SKM-1 treated with dmso at 0.1 percent for 144 hours (cell line): Measurements from ENCODE around the gene ANKRD9.

ENCODE experiments used
- DNase-seq: peaks from one replicate; lab custom pipeline; 2025; ENCODE audit not compliant: unreplicated experiment; lab: John Stamatoyannopoulos, UW

ANKRD9 gene

GRCh38 chr14:102499401-102500157, 10.0 kb downstream of the ANKRD9 start:
- no peak for DNase-seq

- DNase-seq = no peak
Observed at GRCh38 chr14:102498678-102499265, 10.8 kb downstream of the ANKRD9 start.

GRCh38 chr14:102497998-102498677, 11.4 kb downstream of the ANKRD9 start:
- no peak for DNase-seq

GRCh38 chr14:102496958-102497744, 12.4 kb downstream of the ANKRD9 start:
- no peak for DNase-seq

GRCh38 chr14:102496331-102496691, 13.3 kb downstream of the ANKRD9 start:
- DNase-seq = no peak

- DNase-seq = no peak
Observed at GRCh38 chr14:102495491-102496330, 13.9 kb downstream of the ANKRD9 start.

GRCh38 chr14:102493585-102493984, 16.0 kb downstream of the ANKRD9 start:
- no peak for DNase-seq

- no peak for DNase-seq
Observed at GRCh38 chr14:102493096-102493495, 16.5 kb downstream of the ANKRD9 start.

GRCh38 chr14:102492531-102492910, 17.1 kb downstream of the ANKRD9 start:
- no peak for DNase-seq

GRCh38 chr14:102491786-102492530, 17.6 kb downstream of the ANKRD9 start:
- no peak for DNase-seq

GRCh38 chr14:102491366-102491765, 18.2 kb downstream of the ANKRD9 start:
- no peak for DNase-seq

GRCh38 chr14:102490456-102490855, 19.1 kb downstream of the ANKRD9 start:
- DNase-seq = no peak

GRCh38 chr14:102487204-102487577, 22.4 kb downstream of the ANKRD9 start:
- no peak for DNase-seq

GRCh38 chr14:102486513-102487203, 22.9 kb downstream of the ANKRD9 start:
- no peak for DNase-seq

- DNase-seq = no peak
Observed at GRCh38 chr14:102485693-102486512, 23.7 kb downstream of the ANKRD9 start.

- no peak for DNase-seq
Observed at GRCh38 chr14:102484316-102484715, 25.3 kb downstream of the ANKRD9 start.

GRCh38 chr14:102481791-102482238, 27.8 kb downstream of the ANKRD9 start:
- DNase-seq = no peak

- no peak for DNase-seq
Observed at GRCh38 chr14:102481371-102481770, 28.2 kb downstream of the ANKRD9 start.
